ENCODE measurements around the gene SIM2.

The SIM2 gene

DNA sequence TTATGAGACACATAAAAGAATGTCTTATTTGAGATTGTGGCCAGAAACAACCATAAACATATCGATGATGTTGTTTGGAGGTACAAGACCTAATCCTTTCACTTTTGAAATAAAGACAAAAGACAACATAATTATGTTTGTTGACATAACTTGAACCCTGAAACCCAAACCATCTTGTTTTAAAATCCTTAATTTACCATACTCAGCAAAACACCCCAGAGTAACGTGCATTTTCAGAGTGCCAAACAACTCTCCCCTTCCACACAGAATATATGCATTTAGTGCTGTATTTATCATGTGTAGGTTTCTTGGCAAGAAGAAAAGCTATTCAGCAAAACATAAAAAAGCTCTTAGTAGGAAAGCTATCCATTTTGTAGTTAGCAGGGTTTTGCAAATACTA, 17.5 kb downstream of the SIM2 start:
- no peak for DNase-seq (ENCODE audit: low read depth)

DNA sequence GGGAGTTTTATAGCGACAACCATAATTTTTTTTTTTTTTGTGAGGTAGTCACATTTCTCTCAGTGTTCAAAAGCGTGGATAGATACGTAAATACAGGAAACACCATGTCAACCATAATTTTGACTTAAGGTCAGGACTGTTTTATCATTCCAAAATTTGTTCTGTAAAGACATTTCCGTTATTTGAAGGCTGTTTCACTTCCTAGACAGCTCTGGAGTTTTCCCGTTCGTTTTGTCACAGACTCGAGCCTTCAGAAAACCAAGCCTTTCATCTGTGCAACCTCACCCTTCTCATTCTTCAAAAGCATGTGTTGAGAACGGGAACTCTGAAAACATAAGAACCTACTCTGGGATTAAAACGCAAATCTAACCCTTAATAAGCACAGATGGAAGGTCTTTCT, 17.9 kb downstream of the SIM2 start:
- no peak for DNase-seq (ENCODE audit: low read depth)

DNA sequence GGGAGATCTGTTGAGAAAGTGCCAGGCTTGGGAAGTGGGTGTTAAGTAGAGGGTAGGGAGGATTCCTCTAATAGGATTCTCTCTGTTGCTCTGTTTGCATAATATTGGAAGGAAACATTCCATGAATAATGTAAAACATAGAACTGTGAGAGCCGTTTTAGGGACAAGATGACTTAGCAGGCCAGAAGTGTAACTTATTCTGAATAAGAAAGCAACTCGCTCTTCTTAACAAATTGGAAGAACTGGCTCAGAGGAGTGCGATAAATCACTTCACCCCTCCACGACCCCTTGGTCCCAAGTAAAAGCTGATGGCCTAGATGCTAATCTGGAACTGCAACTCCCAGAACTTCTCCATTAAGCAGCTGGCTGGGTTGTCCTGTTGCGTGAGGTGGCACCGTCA, 19.1 kb downstream of the SIM2 start:
- no peak for DNase-seq (ENCODE audit: low read depth)

GRCh38 chr21:36718951-36719501, 20.1 kb downstream of the SIM2 start:
- DNase-seq (ENCODE audit: low read depth): no peak

DNA sequence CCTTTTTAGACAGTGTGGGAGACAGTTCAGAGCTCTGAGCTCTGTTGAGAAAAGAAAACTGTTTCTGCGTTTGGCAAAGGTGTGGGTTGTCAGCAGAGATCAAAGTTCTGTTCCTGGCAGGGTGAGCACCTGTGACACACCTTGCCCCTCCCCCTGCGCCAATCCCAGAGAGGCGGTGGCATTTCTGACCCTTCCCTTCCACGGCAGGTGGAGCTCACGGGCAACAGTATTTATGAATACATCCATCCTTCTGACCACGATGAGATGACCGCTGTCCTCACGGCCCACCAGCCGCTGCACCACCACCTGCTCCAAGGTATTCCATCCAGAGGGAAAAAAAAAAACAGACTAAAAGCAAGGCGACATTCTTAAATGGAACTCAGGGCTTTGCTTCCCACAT, 20.7 kb downstream of the SIM2 start:
- DNase-seq (ENCODE audit: low read depth): no peak

DNA sequence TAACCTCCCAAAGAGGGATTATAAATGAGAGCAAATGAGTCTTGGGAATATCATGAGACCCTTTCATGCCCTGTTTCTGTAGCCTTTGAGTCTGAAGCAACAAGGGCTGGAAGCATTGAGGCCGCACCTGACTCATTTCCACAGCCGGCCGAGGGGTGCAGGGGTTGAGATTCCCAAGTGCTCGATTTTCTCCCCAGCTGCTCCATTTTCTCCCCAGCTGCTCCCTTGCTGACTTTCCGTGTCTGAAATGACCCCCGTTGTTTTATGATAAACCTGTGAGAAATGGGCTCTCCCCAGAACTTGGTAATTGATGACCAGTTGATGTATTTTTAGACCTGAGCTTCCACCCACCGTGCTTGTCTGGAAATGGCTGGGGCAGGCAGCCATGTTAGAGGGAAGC, 22.9 kb downstream of the SIM2 start:
- no peak for DNase-seq (ENCODE audit: low read depth)

GRCh38 chr21:36722370-36723368, 23.8 kb downstream of the SIM2 start:
- DNase-seq (ENCODE audit: low read depth): no peak

GRCh38 chr21:36723371-36723881, 24.5 kb downstream of the SIM2 start:
- no peak for DNase-seq (ENCODE audit: low read depth)

DNA sequence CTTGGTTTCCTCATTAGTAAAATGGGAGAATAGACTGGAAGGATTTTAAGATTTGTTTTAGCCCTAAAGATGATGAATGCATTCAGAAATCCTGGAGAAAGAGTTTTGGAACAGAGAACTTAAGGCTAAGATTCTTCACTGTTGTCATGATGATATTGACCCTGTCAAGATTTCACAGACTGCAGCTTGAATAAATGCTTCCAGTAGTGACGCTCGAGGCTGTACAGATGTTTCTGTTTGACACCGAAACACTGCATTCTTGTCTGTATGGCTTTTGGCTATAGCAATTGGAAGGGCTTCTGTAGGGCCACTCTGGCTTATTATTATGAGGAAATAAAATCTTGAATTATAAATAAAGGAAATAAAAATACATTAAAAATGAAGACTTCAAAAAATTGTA, 25.7 kb downstream of the SIM2 start:
- no peak for DNase-seq (ENCODE audit: low read depth)

DNA sequence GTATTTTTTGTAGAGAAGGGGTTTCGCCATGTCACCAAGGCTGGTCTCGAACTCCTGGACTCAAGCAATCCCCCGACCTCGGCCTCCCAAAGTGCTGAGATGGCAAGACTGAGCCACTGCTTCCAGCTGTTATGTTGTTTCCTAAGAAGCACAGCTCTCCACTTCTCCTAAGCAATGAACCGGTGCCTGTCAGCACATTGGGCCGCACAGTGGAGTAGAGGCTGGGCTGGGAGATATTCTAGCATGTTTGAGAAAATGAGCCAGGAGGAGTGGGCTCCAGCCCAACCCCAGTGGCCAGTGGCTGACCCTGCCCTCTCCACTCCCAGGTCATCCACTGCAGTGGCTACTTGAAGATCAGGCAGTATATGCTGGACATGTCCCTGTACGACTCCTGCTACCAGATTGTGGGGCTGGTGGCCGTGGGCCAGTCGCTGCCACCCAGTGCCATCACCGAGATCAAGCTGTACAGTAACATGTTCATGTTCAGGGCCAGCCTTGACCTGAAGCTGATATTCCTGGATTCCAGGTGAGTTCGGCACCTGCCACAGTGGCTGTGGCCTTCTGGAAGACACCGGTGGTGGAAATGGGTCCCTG, 27.0 kb downstream of the SIM2 start:
- no peak for DNase-seq (ENCODE audit: low read depth)

DNA sequence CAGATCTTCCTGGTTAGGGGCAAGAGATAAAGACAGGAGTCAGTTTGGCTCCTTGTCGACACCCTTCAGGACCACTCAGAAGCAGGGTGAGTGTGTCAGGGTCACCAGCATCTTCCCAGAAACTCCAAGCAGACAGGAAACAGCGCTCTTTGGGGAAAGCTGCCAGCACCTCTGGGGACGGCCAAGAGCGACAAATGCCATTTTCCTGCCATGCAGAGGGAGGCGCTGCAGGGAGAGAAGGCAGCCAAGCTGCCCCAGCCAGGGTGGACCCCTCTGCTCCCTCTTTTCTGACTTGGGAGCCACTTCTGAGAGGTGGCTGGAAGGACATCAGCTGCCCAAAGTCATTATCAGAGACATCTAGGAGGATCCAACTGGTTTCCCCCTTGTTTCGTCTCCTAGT, 29.0 kb downstream of the SIM2 start:
- no peak for DNase-seq (ENCODE audit: low read depth)

GRCh38 chr21:36728371-36729111, 29.6 kb downstream of the SIM2 start:
- DNase-seq (ENCODE audit: low read depth): no peak

DNA sequence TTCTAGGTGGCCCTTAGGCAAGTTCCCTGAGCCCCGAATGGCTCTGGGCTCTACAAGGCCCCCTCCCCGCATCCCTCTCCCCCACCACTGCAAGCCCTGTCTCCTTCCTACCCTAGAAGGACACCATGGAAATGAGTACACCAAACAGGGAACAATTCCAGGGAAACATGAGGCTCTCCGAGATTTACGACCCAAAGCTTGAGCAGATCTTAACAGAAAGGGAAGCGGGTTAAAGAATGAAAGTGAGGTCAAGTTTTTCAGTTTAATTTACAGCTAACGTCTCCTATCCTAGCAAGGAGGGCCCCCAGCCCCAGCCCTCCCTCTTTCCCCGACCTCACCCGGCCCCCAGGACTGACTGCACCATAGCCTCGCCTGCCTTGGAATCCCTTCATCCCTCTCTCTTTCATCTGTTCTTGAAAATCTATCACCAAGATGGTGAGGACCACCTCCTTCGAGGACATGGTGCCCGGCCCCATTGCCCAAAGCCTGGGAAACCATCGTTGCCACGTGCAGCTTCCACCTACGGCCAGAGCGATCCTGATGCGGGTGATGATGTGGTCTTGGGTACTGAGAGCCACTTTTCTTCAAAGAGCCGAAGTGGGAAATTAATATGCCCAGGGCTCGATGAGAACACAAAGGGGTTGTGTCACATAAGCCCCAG, 30.5 kb downstream of the SIM2 start:
- no peak for DNase-seq (ENCODE audit: low read depth)

GRCh38 chr21:36730291-36731281, 31.7 kb downstream of the SIM2 start:
- no peak for DNase-seq (ENCODE audit: low read depth)

GRCh38 chr21:36732217-36732616, 33.3 kb downstream of the SIM2 start:
- DNase-seq (ENCODE audit: low read depth): no peak

- DNase-seq (ENCODE audit: low read depth): no peak
Measured at GRCh38 chr21:36732761-36733160, 33.8 kb downstream of the SIM2 start.

DNA sequence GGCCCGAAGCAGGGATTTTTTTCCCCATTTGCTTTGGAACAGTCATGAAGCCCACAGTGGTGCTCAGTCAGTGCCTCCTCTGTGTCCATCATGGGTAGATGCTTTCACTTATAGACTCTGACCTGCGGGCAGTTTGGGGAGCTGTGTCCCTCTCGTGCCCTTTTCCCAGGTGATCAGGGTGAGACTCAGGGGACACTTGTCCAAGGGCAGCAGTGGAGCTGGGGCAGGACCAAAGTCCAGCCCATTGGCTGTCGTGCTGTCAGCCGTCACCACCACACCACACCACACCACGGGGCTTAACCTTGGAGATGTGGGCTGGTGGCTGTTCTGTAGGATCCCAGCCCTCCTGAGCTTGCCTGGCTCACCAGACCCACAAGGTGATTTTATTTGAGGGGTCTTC, 34.9 kb downstream of the SIM2 start:
- no peak for DNase-seq (ENCODE audit: low read depth)

- no peak for DNase-seq (ENCODE audit: low read depth)
Measured at GRCh38 chr21:36734367-36735200, 35.7 kb downstream of the SIM2 start.

DNA sequence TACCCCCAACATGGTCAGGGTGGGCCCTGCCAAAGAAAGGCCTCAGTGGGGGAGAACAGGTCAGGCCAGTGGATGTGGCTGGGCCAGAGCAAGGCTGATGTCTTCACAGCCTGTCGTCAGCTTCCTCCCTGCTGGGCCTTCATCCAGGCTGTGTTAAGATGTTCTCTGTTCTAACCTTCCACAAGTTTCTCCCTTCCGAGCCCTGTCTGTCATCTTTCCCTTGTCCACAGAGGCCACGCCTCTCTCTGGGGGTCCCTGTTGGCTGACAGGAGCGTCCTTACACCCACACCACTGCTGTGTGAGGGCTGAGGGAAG, 36.2 kb downstream of the SIM2 start:
- no peak for DNase-seq (ENCODE audit: low read depth)

All from stimulated activated CD8-positive, alpha-beta memory T cell treated with anti-CD3 and anti-CD28 coated beads, Interleukin-15, amount 100 ng/mL, for 24 hours (primary cell).